Activated T-cell treated with anti-CD3 and anti-CD28 coated beads, Interleukin-2, amount 50 U/mL, for 4 hours (primary cell): ENCODE results near the gene USP34. TPM values are rescaled to one million over a fixed set of nuclear protein-coding genes. Genes with fewer than 3 reads are reported as not detected.

Source experiments
- ATAC-seq, 2 donors: fragments of 200-7000 bp; cut with Tn5 transposase; one replicate each; pipeline ENCODE4 v1.10.0; 2021
- DNase-seq: peaks from one replicate; pipeline ENCODE4 v3.0.0-alpha.2; 2020
- H3K27me3 Mint-ChIP-seq: one replicate; pipeline ENCODE4 v1.8.0; 2021; ENCODE audit warnings: low read depth, mixed read lengths
- H3K36me3 Mint-ChIP-seq: one replicate; pipeline ENCODE4 v1.8.0; 2022; ENCODE audit warnings: mixed read lengths; ENCODE audit not compliant: insufficient read depth
- H3K4me1 Mint-ChIP-seq: one replicate; pipeline ENCODE4 v1.8.0; 2021; ENCODE audit warnings: low read depth, mixed read lengths
- H3K4me3 Mint-ChIP-seq: one replicate; pipeline ENCODE4 v1.8.0; 2021; ENCODE audit warnings: mild to moderate bottlenecking, moderate library complexity, mixed read lengths
- H3K9me3 Mint-ChIP-seq: one replicate; pipeline ENCODE4 v1.8.0; 2021; ENCODE audit warnings: mixed read lengths
- total RNA-seq, 3 donors: library from RNA; stranded (reverse); gene quantifications; one replicate each; pipeline ENCODE4 v1.2.1, GENCODE V29; 2021

USP34 gene
- total RNA-seq, 3 donors from 2014 or later, result 57.0 to 58.1 (median 58.1) TPM

GRCh38 chr2:61318553-61318952, 152.3 kb downstream of the USP34 start:
- Mint-ChIP-seq H3K9me3 (no peaks in the 10 kb centered on the region), H3K4me1 (no peaks in the 10 kb centered on the region), H3K4me3 (no peak overlapping the region), H3K27me3 (no peaks in the 10 kb centered on the region), H3K36me3 (peaks cover 19% of the 10 kb centered on the region)
- DNase-seq, result no peak
- no peak for ATAC-seq

GRCh38 chr2:61295981-61296380, 174.9 kb downstream of the USP34 start:
- H3K9me3 Mint-ChIP-seq, result no peaks in the 10 kb centered on the region
- H3K4me3 Mint-ChIP-seq, result no peak overlapping the region
- H3K27me3 Mint-ChIP-seq, result no peaks in the 10 kb centered on the region
- H3K4me1 Mint-ChIP-seq, result no peaks in the 10 kb centered on the region
- H3K36me3 Mint-ChIP-seq, result peaks cover 34% of the 10 kb centered on the region
- ATAC-seq (no peak), DNase-seq (no peak)

- Mint-ChIP-seq H3K27me3 (no peaks in the 10 kb centered on the region), H3K9me3 (no peaks in the 10 kb centered on the region), H3K4me1 (no peaks in the 10 kb centered on the region), H3K36me3 (peaks cover 40% of the 10 kb centered on the region), H3K4me3 (no peak overlapping the region)
- DNase-seq, result no peak
- no peak for ATAC-seq
Measured at GRCh38 chr2:61291851-61292575, 178.9 kb downstream of the USP34 start.

- ATAC-seq (no peak), DNase-seq (no peak)
- H3K4me3 Mint-ChIP-seq, result no peak overlapping the region
- no peaks in the 10 kb centered on the region for H3K4me1 Mint-ChIP-seq
- no peaks in the 10 kb centered on the region for H3K27me3 Mint-ChIP-seq
- no peaks in the 10 kb centered on the region for H3K9me3 Mint-ChIP-seq
- H3K36me3 Mint-ChIP-seq, result peaks cover 36% of the 10 kb centered on the region
Measured at GRCh38 chr2:61288070-61288841, 182.6 kb downstream of the USP34 start.

GRCh38 chr2:61287254-61287653, 183.6 kb downstream of the USP34 start:
- ATAC-seq (no peak), DNase-seq (no peak)
- Mint-ChIP-seq H3K4me1 (no peaks in the 10 kb centered on the region), H3K27me3 (no peaks in the 10 kb centered on the region), H3K4me3 (no peak overlapping the region), H3K9me3 (no peaks in the 10 kb centered on the region), H3K36me3 (peaks cover 35% of the 10 kb centered on the region)

GRCh38 chr2:61283443-61284160, 187.3 kb downstream of the USP34 start:
- H3K9me3 Mint-ChIP-seq, result no peaks in the 10 kb centered on the region
- H3K4me3 Mint-ChIP-seq, result no peak overlapping the region
- peaks cover 30% of the 10 kb centered on the region for H3K36me3 Mint-ChIP-seq
- H3K27me3 Mint-ChIP-seq, result no peaks in the 10 kb centered on the region
- ATAC-seq, result no peak
- H3K4me1 Mint-ChIP-seq, result no peaks in the 10 kb centered on the region
- no peak for DNase-seq

- Mint-ChIP-seq H3K4me1 (no peaks in the 10 kb centered on the region), H3K4me3 (no peak overlapping the region), H3K9me3 (no peaks in the 10 kb centered on the region), H3K27me3 (no peaks in the 10 kb centered on the region), H3K36me3 (peaks cover 31% of the 10 kb centered on the region)
- DNase-seq (no peak), ATAC-seq (no peak)
Measured at GRCh38 chr2:61282104-61282590, 188.7 kb downstream of the USP34 start.

GRCh38 chr2:61281321-61281720, 189.6 kb downstream of the USP34 start:
- Mint-ChIP-seq H3K36me3 (peaks cover 32% of the 10 kb centered on the region), H3K27me3 (no peaks in the 10 kb centered on the region), H3K9me3 (no peaks in the 10 kb centered on the region), H3K4me1 (no peaks in the 10 kb centered on the region), H3K4me3 (no peak overlapping the region)
- DNase-seq (no peak), ATAC-seq (no peak)

GRCh38 chr2:61277756-61278155, 193.1 kb downstream of the USP34 start:
- H3K36me3 Mint-ChIP-seq, result peaks cover 29% of the 10 kb centered on the region
- no peaks in the 10 kb centered on the region for H3K4me1 Mint-ChIP-seq
- H3K9me3 Mint-ChIP-seq, result no peaks in the 10 kb centered on the region
- H3K27me3 Mint-ChIP-seq, result no peaks in the 10 kb centered on the region
- ATAC-seq (no peak), DNase-seq (no peak)
- H3K4me3 Mint-ChIP-seq, result no peak overlapping the region

- H3K4me1 Mint-ChIP-seq, result no peaks in the 10 kb centered on the region
- ATAC-seq (no peak), DNase-seq (no peak)
- H3K4me3 Mint-ChIP-seq, result no peak overlapping the region
- H3K9me3 Mint-ChIP-seq, result no peaks in the 10 kb centered on the region
- no peaks in the 10 kb centered on the region for H3K27me3 Mint-ChIP-seq
- peaks cover 27% of the 10 kb centered on the region for H3K36me3 Mint-ChIP-seq
Measured at GRCh38 chr2:61275575-61276184, 195.2 kb downstream of the USP34 start.

- Mint-ChIP-seq H3K36me3 (peaks cover 23% of the 10 kb centered on the region), H3K4me1 (no peaks in the 10 kb centered on the region), H3K27me3 (no peaks in the 10 kb centered on the region), H3K4me3 (no peak overlapping the region), H3K9me3 (no peaks in the 10 kb centered on the region)
- ATAC-seq (no peak), DNase-seq (no peak)
Measured at GRCh38 chr2:61272421-61273070, 198.3 kb downstream of the USP34 start.

- no peaks in the 10 kb centered on the region for H3K4me1 Mint-ChIP-seq
- no peaks in the 10 kb centered on the region for H3K27me3 Mint-ChIP-seq
- peaks cover 27% of the 10 kb centered on the region for H3K36me3 Mint-ChIP-seq
- DNase-seq (no peak), ATAC-seq (peak in 1 of 2 donors; percentile 32)
- H3K4me3 Mint-ChIP-seq, result no peak overlapping the region
- H3K9me3 Mint-ChIP-seq, result no peaks in the 10 kb centered on the region
Measured at GRCh38 chr2:61268249-61268648, 202.6 kb downstream of the USP34 start.

- no peak overlapping the region for H3K4me3 Mint-ChIP-seq
- no peaks in the 10 kb centered on the region for H3K9me3 Mint-ChIP-seq
- no peak for DNase-seq
- H3K27me3 Mint-ChIP-seq, result no peaks in the 10 kb centered on the region
- ATAC-seq, result no peak
- peaks cover 27% of the 10 kb centered on the region for H3K36me3 Mint-ChIP-seq
- no peaks in the 10 kb centered on the region for H3K4me1 Mint-ChIP-seq
Measured at GRCh38 chr2:61266632-61267505, 204.0 kb downstream of the USP34 start.
